Measurements from ENCODE around the gene NENF.

The NENF gene

DNA sequence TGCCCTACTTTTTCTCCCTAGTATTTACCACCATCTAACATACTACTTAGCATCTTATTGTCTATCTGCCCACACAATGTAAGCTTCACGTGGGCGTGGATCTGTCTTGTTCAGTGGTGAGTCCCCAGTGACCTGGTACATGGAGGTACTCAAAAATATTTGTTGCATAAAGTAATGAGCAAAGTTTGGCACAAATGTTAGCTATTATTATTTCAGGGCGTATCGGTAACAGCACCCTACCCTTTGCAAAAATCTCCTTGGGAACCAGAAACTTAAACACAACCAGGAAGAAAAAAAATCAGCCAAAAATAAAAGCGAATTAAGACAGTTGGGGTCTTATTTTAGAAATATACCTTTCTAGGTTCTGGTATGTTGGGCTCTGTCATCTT is 454 bp upstream of the NENF start:
- peak; percentile 46 for DNase-seq

DNA sequence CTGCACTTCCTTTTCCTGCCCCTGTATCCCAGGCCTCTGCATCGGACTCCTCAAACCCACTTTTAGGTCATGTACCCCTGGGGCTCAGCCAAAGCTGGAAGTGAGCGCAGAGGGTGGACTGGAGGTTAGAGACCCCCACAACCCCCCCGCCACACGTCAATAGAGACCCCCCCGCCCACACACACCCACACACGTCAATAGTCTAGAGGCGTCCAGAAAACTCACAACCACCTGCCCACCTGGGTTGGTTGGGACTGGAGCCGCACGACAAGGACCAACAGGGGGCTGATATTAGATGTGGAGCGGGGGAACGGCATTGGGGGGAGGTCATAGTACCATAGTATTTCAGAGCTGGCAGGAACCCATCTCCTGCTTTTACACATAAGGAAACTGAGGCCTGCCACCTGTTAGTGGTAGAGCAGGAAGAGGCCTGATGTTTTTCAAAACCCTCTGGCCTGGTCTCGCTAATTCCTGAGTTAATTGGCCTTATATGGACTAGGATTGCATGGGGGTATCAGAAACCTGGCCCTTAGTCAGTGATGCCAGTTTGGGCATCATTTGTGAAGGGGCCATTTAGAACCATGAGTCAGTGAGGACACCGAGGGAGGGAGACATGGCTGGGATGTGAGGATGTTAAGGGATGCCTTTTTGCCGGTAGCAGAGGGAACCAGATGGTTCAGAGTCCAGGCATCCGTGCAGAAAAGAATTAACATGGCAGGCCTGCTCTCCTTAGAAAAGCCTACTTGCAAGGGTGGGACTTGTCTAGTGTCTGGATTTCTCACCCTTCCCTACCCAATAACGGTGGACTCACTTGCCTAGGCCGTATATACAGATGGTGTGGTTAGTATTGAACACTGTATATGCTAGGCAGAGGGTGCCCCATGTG is 1.1 kb downstream of the NENF start:
- DNase-seq = no peak

DNA sequence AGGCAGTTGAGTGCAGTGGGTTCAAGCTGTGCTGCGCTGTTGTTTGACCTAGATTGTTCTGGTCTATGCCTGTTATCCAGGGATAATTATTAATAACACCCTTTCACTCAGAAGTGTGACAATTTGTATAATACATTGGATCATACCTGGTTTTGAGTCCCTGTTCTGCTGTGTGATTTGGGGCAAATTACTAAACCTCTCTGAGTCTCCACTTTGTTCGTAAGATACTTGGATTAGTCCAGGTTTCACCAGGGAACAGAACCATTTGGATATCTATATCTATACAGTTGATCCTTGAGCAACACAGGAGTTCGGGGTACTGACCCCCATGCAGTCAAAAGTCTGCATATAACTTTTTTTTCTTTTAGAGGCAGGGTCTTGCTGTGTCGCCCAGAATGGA is 2.3 kb downstream of the NENF start:
- DNase-seq = no peak

DNA sequence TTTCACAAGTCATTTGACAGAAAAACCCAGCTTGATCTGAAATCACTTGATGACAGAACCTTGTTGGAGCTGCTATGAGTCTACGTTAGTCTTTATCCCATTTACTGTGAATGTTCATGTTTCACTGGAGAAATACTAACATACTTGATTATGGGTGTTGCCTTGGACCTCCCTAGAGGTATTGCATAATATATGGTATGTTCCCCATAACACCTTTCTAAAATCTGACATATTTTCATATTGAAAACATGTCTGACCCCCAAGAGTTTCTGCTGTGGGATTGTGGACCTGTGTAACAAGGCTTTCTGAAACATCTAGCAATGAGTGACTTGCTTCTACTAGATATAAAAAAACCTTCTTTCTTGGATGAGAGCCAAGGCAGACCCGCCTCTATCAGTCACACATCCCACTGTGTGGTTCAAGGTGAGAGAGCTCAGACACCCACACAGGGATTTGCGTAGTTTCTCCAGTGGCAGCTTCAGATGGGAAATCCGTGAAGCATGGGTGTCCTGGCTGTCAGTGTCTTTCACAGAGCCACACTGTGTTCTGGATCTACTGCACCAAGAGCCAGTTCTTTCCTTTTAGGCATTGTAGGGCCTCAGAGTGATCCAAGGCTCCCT is 4.6 kb downstream of the NENF start:
- peak; percentile 64 for DNase-seq

DNA sequence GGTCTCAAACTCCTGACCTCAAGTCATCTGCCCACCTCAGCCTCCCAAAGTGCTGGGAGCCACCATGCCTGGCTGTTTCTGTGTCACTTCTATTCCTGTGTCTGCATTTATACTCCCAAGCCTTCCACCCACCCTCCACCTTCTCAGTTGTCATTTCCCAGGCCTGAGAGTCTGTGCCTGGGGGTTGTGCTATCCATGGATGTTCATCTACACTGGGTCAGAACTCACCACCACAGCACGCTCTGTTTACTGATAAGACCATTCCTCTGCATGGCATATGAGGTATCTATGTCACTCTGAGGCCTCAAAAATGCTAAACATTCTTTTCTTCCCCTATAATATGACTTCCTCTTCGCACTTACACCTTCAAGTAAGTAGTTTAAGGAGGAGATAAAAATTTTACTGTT is 6.1 kb downstream of the NENF start:
- DNase-seq = peak; percentile 84

DNA sequence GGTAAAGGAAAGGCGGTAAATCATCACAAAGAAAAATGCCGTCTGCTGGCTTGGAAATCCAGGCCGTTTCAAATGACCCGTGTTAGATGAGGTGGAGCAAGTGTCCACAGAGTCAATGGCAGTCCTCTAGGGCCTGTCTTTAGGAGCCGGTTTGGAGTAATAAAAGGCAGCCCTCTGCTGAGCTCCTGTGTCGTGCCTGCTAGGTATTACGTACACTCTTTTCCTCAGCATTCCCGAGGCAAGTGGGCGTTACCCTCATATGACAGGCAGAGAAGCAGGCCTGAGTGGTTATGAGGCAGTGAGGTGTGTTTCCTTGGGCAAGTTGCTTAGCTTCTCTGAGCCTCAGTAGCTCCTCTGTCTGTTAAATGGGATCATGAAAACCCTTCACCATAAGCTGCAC is 7.7 kb downstream of the NENF start:
- DNase-seq = no peak

DNA sequence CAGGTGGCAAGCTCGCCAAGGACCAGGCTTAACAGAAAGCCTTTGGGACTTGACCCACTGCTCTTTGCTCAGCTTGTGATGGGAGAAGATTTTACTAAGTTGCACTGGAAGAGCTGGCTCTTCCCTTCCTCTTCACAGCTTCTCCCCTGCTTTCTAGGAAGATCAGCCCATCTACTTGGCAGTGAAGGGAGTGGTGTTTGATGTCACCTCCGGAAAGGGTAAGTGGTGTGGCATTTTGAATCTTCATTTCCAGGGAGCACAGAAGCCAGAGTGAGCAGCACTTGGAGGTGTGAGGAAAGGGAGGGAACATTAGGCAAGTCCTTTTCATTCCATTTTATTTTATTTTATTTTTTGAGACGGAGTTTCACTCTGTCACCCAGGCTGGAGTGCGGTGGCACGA is 9.7 kb downstream of the NENF start:
- no peak for DNase-seq

DNA sequence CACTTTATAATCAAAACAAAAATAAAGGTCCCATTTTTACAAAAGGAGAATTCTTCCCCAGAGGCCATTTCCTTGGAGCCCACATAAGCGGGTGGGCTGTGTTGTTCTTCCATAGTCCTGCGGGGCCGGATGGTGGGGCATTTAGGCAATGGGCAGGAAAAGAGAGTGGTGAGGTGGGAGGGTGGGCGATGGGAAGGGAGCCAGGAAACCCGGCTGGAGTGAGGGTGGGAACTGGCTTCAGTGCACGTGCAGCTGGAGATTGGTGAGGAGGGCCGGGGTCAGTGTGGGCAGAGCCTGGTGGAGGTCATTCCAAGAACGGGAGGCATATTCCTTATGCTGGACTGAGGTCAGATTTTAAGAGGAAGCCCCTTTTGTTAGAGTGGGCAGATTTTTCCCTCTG is 13.6 kb downstream of the NENF start:
- DNase-seq = no peak

DNA sequence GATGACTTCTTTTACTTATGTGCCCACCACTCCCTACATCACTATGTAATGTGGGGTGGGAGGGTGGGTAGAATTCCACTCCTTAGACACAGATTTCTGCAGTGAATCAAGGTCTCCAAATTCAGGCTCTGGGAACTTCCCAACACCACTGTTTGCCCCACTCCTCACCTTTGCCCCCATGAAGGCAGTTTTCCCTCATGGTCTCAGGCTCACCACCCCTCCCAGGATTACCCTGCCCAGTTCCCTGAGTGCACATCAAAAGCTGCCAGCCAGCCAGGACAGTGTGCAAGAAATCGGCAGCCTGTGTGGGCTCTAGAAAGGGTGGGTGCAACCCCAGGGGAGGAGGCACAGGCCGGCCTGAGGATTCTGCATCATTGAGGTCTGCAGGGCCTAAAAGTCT is 14.8 kb downstream of the NENF start:
- DNase-seq = no peak

DNA sequence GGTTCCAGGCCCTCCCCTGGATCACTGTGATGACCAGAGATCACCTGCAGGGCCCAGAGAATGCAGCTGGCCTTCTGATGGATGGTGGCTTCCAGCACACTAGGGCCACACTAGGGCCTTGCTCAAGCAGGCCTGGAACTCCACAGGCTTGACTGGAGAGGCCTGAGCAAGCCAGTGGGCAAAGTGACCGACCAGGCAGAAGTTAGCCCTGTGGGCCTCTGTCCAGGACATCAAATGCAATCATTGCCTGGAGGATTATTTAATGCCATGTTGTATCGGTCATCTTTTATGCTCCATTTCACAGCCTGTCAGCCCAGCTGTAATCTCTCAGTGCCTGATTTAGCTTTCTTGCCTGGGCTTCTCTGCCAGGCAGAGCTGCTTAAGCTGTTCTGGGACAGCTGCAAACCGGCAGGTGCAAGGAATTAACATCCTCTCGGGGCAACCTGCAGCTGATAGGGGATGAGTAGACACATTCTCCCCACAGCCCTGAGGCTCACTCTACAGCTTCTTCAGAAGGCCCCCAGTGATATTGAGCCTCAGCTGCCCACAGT is 17.7 kb downstream of the NENF start:
- no peak for DNase-seq

DNA sequence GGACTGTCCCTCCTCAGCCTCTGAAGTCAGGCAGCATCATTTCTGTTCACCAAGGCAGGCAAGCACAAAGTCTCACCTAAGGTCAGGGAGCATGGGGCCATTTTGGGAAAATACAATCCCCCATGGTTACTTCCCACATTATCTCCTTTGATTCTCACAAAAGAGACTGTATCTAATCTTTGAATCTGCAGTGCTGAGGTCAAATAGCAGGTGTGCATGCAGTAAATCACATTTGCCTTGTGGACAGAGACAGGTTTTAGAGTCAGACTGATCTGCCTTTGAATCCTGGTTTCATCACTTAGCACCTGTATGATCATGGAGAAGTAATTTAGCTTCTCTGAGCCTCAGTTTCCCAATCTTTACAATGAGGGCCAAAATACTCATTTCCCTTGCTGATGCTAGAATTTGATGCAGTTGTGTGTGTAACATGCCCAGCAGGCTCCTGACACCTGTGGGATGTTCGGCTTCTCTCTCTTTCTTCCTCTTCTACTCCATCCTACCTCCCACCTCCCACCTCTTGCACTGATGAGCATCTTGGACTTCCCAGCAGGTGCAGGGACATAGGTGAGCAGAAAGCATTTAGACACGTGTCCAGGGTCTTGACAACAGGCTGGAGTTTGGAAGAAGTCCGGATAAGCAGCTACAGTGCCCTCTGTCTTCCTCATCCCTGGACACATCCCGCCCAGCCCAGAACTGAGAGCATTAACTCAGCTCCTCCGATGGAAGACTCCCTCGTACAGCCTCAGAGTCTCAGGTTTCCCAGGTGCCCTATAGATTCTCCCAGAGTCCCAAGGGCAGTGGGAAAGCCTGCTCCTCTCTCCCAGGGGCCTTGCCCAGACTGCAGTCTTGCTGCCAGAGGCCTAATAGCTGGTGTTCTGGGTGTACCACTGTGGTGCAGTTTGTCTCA is 18.9 kb downstream of the NENF start:
- DNase-seq = no peak

DNA sequence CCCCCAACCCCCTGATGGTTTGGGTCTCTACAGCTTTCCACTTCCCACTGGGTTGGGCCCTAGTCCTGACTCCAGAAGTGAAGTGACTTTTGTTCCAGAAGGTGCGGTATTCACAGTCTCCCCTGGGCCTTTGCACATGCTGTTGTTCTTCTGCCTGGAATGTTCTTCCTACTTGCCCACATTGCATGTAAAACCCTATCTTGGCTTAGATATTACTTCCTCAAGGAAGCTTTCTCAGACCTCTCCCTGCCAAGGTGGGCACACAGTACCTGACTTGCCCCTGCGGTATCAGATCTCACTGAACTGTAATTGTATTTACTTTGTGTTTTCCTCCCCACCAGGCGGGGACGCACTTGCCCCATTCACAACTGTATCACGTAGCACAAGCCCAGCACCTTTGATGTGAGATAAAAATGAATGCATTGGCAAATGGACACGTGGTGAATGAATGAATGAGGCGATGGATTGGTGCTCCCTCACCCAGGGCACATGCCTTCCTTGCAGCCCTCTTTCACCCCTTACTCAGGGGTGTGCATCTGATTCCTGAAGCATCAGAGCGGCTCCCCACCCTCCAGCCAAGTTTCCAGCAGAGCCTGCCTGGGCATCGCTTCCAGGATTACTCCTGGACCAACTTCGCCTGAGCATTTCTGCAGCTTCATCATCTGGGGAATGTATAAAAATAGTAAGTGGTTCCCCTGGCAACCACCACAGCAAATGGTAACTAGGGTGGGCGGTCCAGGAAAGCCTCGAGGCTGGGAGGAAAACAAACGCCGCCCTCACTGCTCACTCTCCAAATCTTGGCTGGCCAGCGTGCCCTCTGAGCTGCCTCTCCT is 19.8 kb downstream of the NENF start:
- DNase-seq = peak; percentile 47

DNA sequence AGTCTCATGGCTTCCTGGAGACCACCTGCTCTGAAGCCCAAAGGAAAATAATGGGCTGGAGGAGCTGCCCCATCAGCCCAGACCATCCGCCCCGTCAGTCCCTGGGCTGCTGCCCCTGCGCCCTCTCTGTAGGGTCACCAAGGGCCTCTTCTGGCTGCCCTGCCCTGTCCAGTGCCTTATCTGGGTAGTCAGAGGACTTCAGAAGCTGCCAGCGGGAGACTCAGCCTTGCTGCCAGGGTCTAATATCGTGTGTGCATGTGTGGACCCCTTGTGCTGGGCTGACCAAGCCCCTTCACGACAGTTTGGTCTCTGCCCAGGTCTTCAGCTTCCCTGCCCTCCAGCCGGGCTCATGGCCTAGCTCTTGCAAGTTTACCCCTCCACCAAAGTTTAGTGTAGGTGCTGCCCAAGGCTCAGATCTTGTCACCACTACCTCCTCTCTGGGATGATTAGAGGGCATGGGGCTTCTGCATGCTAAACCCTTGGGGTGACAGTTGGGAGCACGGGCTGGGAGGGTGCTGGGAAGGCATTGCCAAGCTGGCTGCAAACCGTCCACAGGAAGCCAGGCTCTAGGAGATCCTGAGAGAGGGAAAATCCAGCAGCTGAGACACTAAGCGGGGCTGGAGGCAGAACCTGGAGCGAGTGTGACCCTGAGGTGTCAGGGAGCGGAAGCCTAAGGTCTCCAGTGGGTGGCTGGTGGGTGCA is 20.6 kb downstream of the NENF start:
- no peak for DNase-seq

DNA sequence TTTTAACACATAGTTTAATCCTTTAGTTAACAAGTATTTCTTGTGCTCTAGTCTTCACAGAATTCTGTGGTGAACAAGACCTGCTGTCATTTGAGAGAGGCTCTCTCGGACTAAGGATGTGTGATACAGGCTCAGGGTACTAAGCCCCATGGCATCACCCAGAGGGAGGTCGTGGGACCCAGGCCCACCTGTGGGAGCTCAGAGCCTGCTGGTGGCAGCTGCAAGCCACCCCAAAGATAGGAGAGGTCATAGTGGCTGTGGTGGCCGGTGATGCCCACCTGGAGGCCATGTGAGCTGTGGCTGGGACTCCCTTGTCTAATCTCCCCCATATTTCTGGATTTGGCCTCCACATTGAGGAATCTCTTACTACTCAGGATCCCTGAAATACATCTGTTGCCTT is 22.0 kb downstream of the NENF start:
- DNase-seq = no peak

DNA sequence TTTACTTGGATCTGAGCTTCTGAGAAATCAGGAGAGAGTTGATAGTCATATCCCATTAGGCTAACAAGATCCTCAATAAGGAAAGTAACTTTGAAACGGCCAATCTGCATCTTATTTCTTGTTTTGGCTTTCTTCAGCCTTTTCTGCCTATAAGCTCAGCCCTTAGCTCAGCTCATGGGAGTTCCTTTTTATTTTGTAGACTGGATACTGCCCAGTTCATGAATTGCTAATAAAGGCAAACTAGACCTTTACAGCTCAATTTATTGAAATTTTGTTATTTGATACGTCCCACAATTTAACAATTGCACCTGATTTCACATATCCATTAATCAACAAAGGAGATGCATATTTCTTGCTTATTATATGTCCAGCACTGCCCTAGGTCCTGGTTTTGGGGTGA is 22.7 kb downstream of the NENF start:
- DNase-seq = no peak

DNA sequence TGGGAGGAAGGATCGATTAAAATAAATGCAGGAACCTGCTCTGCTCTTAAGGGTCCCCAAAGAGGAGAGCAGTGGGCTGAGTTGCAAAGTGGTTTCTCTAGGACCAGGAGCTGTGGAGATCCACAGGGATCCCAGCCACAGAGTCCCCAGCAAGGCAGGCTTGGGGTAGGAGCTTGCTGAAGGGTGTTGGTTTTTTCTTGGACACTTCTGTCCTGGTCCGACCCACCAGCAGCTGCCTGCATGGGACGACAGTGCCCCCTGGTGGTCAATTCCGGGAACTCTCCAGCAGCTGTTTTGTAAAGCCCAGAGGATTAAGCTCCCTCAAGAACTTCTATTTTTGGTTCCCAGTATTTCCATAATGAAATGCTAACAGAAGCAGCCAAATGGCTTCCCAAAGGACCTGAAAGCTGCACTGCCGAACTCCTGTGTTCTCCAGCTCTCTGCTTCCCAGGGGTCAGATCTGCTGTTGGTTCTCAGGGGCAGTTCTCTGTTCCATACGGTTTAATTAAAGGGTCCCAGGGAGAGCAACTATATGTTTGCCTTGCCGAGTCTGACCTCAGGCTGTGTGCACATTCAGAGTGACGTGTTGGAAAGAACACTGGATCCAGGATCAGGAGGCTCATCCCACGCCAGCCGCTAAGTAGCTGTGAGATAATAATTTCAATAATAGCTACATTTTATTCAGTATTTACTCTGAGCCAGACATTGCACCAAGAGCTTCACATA is 23.2 kb downstream of the NENF start:
- DNase-seq = peak; percentile 82

DNA sequence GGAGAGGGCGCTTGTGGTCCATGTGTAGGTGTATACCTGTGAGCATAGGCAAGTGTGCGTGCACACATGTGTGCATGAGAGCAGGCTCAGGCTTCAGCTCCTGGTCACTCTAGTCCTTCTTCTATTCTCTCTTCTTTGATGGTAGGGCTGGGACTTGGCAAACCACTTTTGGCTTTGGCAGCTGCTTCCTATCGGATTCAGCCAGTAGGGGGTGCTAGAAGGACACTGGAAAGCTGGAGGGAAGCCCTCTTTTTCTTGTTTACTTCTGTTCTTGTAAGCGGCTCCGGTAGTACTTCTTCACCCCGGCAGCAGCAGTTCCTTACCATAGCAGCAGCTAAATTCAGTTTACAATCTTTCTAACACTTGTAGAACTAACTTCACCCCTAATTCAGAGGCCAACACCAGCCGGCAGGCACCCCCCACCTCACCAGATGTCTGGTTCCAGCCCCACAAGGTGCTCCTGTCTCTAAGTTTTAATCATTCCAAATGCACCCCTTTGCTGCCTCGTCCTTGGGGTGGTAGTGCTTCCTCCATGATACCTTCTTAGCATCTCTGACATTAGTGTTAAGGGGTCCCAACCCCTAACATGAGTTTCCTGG is 25.1 kb downstream of the NENF start:
- peak; percentile 84 for DNase-seq

DNA sequence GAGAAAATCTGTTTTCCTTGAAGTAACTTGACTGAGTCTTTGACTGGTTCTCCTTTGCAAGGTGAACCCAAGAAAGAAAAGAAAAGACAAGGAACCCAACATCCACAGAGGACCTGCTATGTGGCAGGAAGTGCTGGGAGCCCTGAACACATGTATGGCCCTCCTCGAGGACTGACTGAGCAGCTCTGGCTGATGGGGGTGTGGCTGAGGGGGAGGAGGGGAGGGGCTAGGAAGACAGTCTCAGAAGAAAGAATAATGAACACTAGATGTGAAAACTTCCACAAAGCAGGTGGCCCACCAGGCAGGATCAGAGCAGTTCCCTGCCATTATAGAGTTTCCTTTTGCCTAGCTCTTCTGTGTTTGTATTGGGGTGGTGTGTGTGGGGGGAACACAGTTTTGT is 26.1 kb downstream of the NENF start:
- peak; percentile 32 for DNase-seq

DNA sequence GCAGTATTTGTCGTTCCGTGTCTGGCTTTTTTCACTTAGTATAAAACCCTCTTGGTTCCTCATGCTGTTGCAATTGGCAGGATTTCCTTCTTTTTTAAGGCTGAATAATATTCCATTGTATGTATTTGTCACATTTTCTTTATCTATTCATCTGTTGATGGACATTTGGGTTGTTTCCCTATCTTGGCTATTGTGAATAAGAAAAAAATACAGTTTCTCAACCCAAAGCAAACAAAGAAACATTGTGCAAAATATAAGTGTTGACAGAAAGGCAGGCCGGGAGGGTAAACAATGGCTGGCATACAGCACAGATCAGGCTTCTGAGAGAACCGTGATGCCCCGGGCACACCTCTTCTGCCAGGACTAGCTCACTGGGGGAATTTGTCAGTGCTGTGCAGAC is 26.9 kb downstream of the NENF start:
- no peak for DNase-seq

DNA sequence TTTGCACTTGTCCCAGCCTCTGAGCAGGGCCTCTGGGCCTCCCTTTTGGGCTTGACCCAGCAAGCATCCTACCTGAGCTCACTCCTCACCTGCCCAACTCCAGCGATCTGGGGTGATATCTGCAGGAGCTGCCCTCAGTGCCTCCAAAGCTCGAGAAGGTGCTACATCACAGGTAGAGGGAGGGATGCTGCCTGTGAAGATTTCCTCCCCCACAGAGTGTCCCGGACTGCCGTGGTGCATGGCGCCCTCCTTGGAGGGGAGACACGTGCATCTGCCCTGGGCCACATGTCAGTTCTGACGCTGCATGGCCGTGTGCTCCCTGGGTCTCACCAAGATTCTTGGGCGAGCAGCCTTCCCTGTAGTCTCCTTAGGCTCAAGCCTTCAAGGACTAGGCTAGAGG is 27.7 kb downstream of the NENF start:
- no peak for DNase-seq

All from hematopoietic multipotent progenitor cell treated with erythropoietin and hydrocortisone succinate and interleukin-3 and kit ligand, for 6 days (in vitro differentiated cells).